Liver (tissue), 3 donors: ENCODE measurements around the gene TRIM52.
"Not testable (repeated sequence)": the region's sequence is repeated elsewhere in the genome, so short reads cannot be mapped to it uniquely, and the experiment has no call there.

Experiments
- CTCF ChIP-seq: fragments of 150-350 bp; IDR thresholded peaks from 2 replicates; pipeline ENCODE4 v1.5.1; 2017; ENCODE audit warnings: improper control_type of control experiment, low read depth, low read length; ENCODE audit not compliant: missing input control
- RXRA ChIP-seq, 2 donors: IDR thresholded peaks; 2 replicates each; pipeline ENCODE4 v1.6.1; 2017 to 2018; ENCODE audit warnings: antibody characterized with exemption in 2 of 2, mild to moderate bottlenecking in 1 of 2
- ZBTB33 ChIP-seq: IDR thresholded peaks from 2 replicates; pipeline ENCODE4 v1.6.1; 2016; ENCODE audit warnings: antibody characterized with exemption
- donor health status: healthy.
- donor health status: healthy.

- TF ChIP-seq RXRA (IDR thresholded peaks at IDR 0.05); CTCF; ZBTB33: not testable (repeated sequence)
Observed at GRCh38 chr5:181285962-181286705, 25.2 kb upstream of the TRIM52 start.
